Posterior vena cava (tissue), 2 donors: ENCODE measurements around the gene EME2. TPM values are rescaled to one million over a fixed set of nuclear protein-coding genes. Genes with fewer than 3 reads are reported as not detected.
A peak's percentile ranks its signal among the peaks of the same experiment; 100 is the strongest.

Source experiments
- DNase-seq: peaks from one replicate; pipeline ENCODE4 v3.0.0-alpha.2; 2020; ENCODE audit warnings: low spot score
- intact Hi-C, 2 donors: fragments of 100-400 bp; cut with DNase I; formaldehyde crosslinking; loops; one replicate each; pipeline versions ENCODE4 v1.14.1 to v1.14.2; 2022 to 2023
- total RNA-seq, 2 donors: library from RNA; stranded (reverse); fragmentation: NEBNext Ultra II Directional; extraction: Animal tissue kit (Norgen Biotek cat#: 25700); gene quantifications; one replicate each; pipeline ENCODE4 v1.2.1, GENCODE V29; 2021
- donor health status: DM: yes; HTN: yes; CAD: no.
- donor health status: DM: yes; HTN: yes; CAD: no.

EME2 gene
- total RNA-seq, 2 donors from 2014 or later: 10.2 to 12.0 TPM

GRCh38 chr16:1773703-1774447, 1.3 kb downstream of the EME2 start:
- intact Hi-C loops: no loop called here
- DNase-seq: no peak

- intact Hi-C loops: no loop called here
- no peak for DNase-seq
Measured at GRCh38 chr16:1774448-1774780, 1.8 kb downstream of the EME2 start.

- intact Hi-C loops: no loop called here
- no peak for DNase-seq
Measured at GRCh38 chr16:1775006-1775845, 2.6 kb downstream of the EME2 start.

GRCh38 chr16:1775846-1776671, 3.4 kb downstream of the EME2 start:
- intact Hi-C loops: no loop called here
- DNase-seq: no peak

- DNase-seq: no peak
- intact Hi-C loops: no loop called here
Measured at GRCh38 chr16:1776672-1776955, 4.0 kb downstream of the EME2 start.

GRCh38 chr16:1776991-1777374, 4.4 kb downstream of the EME2 start:
- intact Hi-C loops: no loop called here
- DNase-seq: no peak

- intact Hi-C loops: no loop called here
- no peak for DNase-seq
Measured at GRCh38 chr16:1777375-1778199, 5.0 kb downstream of the EME2 start.

GRCh38 chr16:1778200-1779179, 5.9 kb downstream of the EME2 start:
- DNase-seq: no peak
- intact Hi-C loops: no loop called here

- intact Hi-C loops: no loop called here
- no peak for DNase-seq
Measured at GRCh38 chr16:1779234-1779701, 6.7 kb downstream of the EME2 start.

GRCh38 chr16:1779741-1780676, 7.4 kb downstream of the EME2 start:
- no peak for DNase-seq
- intact Hi-C loops: no loop called here

- DNase-seq: no peak
- intact Hi-C loops: no loop called here
Measured at GRCh38 chr16:1780677-1781072, 8.1 kb downstream of the EME2 start.

- no peak for DNase-seq
- intact Hi-C loops: no loop called here
Measured at GRCh38 chr16:1781254-1781653, 8.6 kb downstream of the EME2 start.

GRCh38 chr16:1781758-1782407, 9.3 kb downstream of the EME2 start:
- intact Hi-C loops: no loop called here
- DNase-seq: no peak

GRCh38 chr16:1782408-1783264, 10.0 kb downstream of the EME2 start, which contains the start of the genes NUBP2 and SPSB3:
Gene NUBP2, plus strand, starts transcription at chr16:1782960. Its CDS starts 61 bp downstream, at chr16:1783021.
Gene SPSB3, minus strand, starts transcription at chr16:1782571. Its CDS starts 1,088 bp downstream, at chr16:1781483.
- intact Hi-C loops: no loop called here
- peak; percentile 100 for DNase-seq
